ENCODE results near the gene NCKAP5.

- TF ChIP-seq SUZ12 (IDR thresholded peaks at IDR 0.05; ENCODE audit: low read length), result no peak
- TF ChIP-seq CTCF (IDR thresholded peaks at IDR 0.05; ENCODE audit: control extremely low read depth in 1 of 3, insufficient read depth in 1 of 3, low read depth in 1 of 3, low read length in 3 of 3), result no peak
- no peak for TF ChIP-seq CHD7 (IDR thresholded peaks at IDR 0.05; ENCODE audit: insufficient replicate concordance, low read length)
- no peak for TF ChIP-seq EGR1 (IDR thresholded peaks at IDR 0.05; ENCODE audit: borderline replicate concordance, low read depth, low read length)
- no peak for TF ChIP-seq POLR2A (IDR thresholded peaks at IDR 0.05; ENCODE audit: control extremely low read depth in 1 of 2, low read depth in 2 of 2, low read length in 2 of 2)
- TF ChIP-seq CBX5 (IDR thresholded peaks at IDR 0.05; ENCODE audit: low read depth, low read length), result no peak
- TF ChIP-seq HDAC2 (IDR thresholded peaks at IDR 0.05; ENCODE audit: borderline replicate concordance in 1 of 2, low read depth in 2 of 2, low read length in 2 of 2), result no peak
- no peak for TF ChIP-seq SIN3A (conservative IDR thresholded peaks at IDR 0.05 in 1 of 2, IDR thresholded peaks at IDR 0.05 in 1 of 2; ENCODE audit: low read depth in 1 of 2, low read length in 2 of 2)
- TF ChIP-seq SP1 (IDR thresholded peaks at IDR 0.05; ENCODE audit: low read depth, low read length), result no peak
- no peak for TF ChIP-seq YY1 (IDR thresholded peaks at IDR 0.05; ENCODE audit: low read depth, low read length)
- no peak for TF ChIP-seq TAF1 (IDR thresholded peaks at IDR 0.05; ENCODE audit: low read depth, low read length)
- TF ChIP-seq ZNF274 (IDR thresholded peaks at IDR 0.05; ENCODE audit: borderline replicate concordance, extremely low read depth, low read length), result no peak
- no peak for TF ChIP-seq RAD21 (IDR thresholded peaks at IDR 0.05 in 1 of 2, conservative IDR thresholded peaks at IDR 0.05 in 1 of 2; ENCODE audit: low read depth in 2 of 2, low read length in 2 of 2)
Observed at GRCh38 chr2:133438848-133439564, 129.3 kb downstream of the NCKAP5 start.
